Mammary epithelial cell (primary cell): Measurements from ENCODE around the gene SPC24.

Experiments
- CTCF ChIP-seq, 2 donors: IDR thresholded peaks in 1 of 2; conservative IDR thresholded peaks in 1 of 2; 2 replicates each; pipeline ENCODE4 v1.5.1; 2011 to 2012; ENCODE audit warnings: inconsistent platforms in 2 of 2, low read length in 2 of 2, mild to moderate bottlenecking in 2 of 2, control low read depth in 1 of 2, low read depth in 1 of 2; ENCODE audit not compliant: insufficient read depth in 1 of 2; ENCODE audit errors: extremely low read depth in 1 of 2
- EZH2 ChIP-seq: IDR thresholded peaks from 2 replicates; pipeline ENCODE4 v1.6.1; 2012; ENCODE audit warnings: low read length, inconsistent platforms, borderline replicate concordance

- TF ChIP-seq CTCF (conservative IDR thresholded peaks at IDR 0.05 in 1 of 2, IDR thresholded peaks at IDR 0.05 in 1 of 2; ENCODE audit: extremely low read depth in 1 of 2, insufficient read depth in 1 of 2, low read depth in 1 of 2, low read length in 2 of 2) (no peak), EZH2 (no peak)
Measured at GRCh38 chr19:11106477-11106876, 49.1 kb downstream of the SPC24 start.
